KMS-11 (cell line): ENCODE data around the gene NDUFS2.
A peak's percentile ranks its signal among the peaks of the same experiment; 100 is the strongest.

Experiments
- H2AFZ ChIP-seq: fragments of 200-600 bp; sonication (generic); 2 replicates; pipeline ENCODE4 v1.6.1; 2016; ENCODE audit warnings: antibody characterized with exemption, mixed run types, low read depth
- H3K27ac ChIP-seq: fragments of 200-600 bp; sonication (generic); 2 replicates; pipeline ENCODE4 v1.6.1; 2016; ENCODE audit warnings: mild to moderate bottlenecking, mixed run types
- H3K27me3 ChIP-seq: fragments of 200-600 bp; sonication (generic); 2 replicates; pipeline ENCODE4 v1.6.1; 2017; ENCODE audit warnings: mild to moderate bottlenecking, low read depth, mixed run types, moderate library complexity; ENCODE audit not compliant: insufficient read depth
- H3K36me3 ChIP-seq: fragments of 200-600 bp; sonication (generic); 2 replicates; pipeline ENCODE4 v1.6.1; 2017; ENCODE audit warnings: mild to moderate bottlenecking, mixed run types; ENCODE audit not compliant: insufficient read depth
- H3K4me1 ChIP-seq: fragments of 200-600 bp; sonication (generic); 2 replicates; pipeline ENCODE4 v1.6.1; 2016; ENCODE audit warnings: mild to moderate bottlenecking, low read depth, mixed run types; ENCODE audit not compliant: poor library complexity, severe bottlenecking
- H3K4me2 ChIP-seq: fragments of 200-600 bp; sonication (generic); 2 replicates; pipeline ENCODE4 v1.7.0; 2016; ENCODE audit warnings: mild to moderate bottlenecking, mixed run types
- H3K4me3 ChIP-seq: fragments of 200-600 bp; sonication (generic); IDR thresholded peaks from 2 replicates; pipeline ENCODE4 v1.6.1; 2017; ENCODE audit warnings: low read depth, low read length, mixed read lengths; ENCODE audit not compliant: insufficient read depth
- H3K79me2 ChIP-seq: fragments of 200-600 bp; sonication (generic); 2 replicates; pipeline ENCODE4 v1.6.1; 2016; ENCODE audit warnings: low read depth, mixed run types; ENCODE audit not compliant: insufficient read depth
- H3K9ac ChIP-seq: fragments of 200-600 bp; sonication (generic); 2 replicates; pipeline ENCODE4 v1.6.1; 2016; ENCODE audit warnings: mild to moderate bottlenecking, mixed run types
- H4K20me1 ChIP-seq: fragments of 200-600 bp; sonication (generic); 2 replicates; pipeline ENCODE4 v1.6.1; 2016; ENCODE audit warnings: mild to moderate bottlenecking, mixed run types; ENCODE audit not compliant: insufficient read depth
- CTCF ChIP-seq: fragments of 200-600 bp; sonication (generic); conservative IDR thresholded peaks from 2 replicates; pipeline ENCODE4 v1.6.1; 2017; ENCODE audit warnings: low read depth, mild to moderate bottlenecking, antibody characterized with exemption, low read length, moderate library complexity, mixed read lengths

NDUFS2 gene

GRCh38 chr1:161225178-161225533 is 23.0 kb downstream of the NDUFS2 start:
- H3K36me3 ChIP-seq = peaks cover 3% of the 10 kb centered on the region; the same call in 1 of the 2 replicates
- peak overlapping the region; percentile 57 for H3K4me2 ChIP-seq
- H3K27me3 ChIP-seq = no peaks in the 10 kb centered on the region
- no peak overlapping the region for H3K9ac ChIP-seq
- peak overlapping the region; percentile 70 for H2AFZ ChIP-seq
- H3K4me1 ChIP-seq = peaks cover 23% of the 10 kb centered on the region
- H3K4me3 ChIP-seq = no peak overlapping the region
- TF ChIP-seq CTCF = no peak
- H3K79me2 ChIP-seq = peaks cover 10% of the 10 kb centered on the region
- H4K20me1 ChIP-seq = no peaks in the 10 kb centered on the region
- H3K27ac ChIP-seq = peak overlapping the region; percentile 16

- peak within 1 kb of the TSS; percentile 62 for H3K27ac ChIP-seq
- H3K36me3 ChIP-seq = peaks cover 3% of the 10 kb centered on the region; the same call in 1 of the 2 replicates
- peak within 1 kb of the TSS; percentile 70 for H2AFZ ChIP-seq
- no peaks in the 10 kb centered on the region for H3K27me3 ChIP-seq
- peak within 1 kb of the TSS; percentile 79 for H3K9ac ChIP-seq
- no peaks in the 10 kb centered on the region for H4K20me1 ChIP-seq
- peak within 1 kb of the TSS; percentile 72 for H3K4me2 ChIP-seq
- H3K4me1 ChIP-seq = peaks cover 23% of the 10 kb centered on the region
- H3K79me2 ChIP-seq = peaks cover 10% of the 10 kb centered on the region
- peak within 1 kb of the TSS; percentile 100 for H3K4me3 ChIP-seq
- TF ChIP-seq CTCF = peak; percentile 95
Measured at GRCh38 chr1:161225534-161226319, 23.6 kb downstream of the NDUFS2 start, which contains the start of gene TOMM40L. TOMM40L (plus strand) TSS chr1:161226060; CDS start chr1:161226490, 430 bp downstream.

- Histone ChIP-seq H3K9ac (peak overlapping the region; percentile 79), H3K27ac (peak overlapping the region; percentile 62), H3K36me3 (peaks cover 3% of the 10 kb centered on the region; the same call in 1 of the 2 replicates), H2AFZ (peak overlapping the region; percentile 69), H3K4me2 (peak overlapping the region; percentile 72), H3K4me3 (peak overlapping the region; percentile 100), H4K20me1 (no peaks in the 10 kb centered on the region), H3K79me2 (peaks cover 10% of the 10 kb centered on the region), H3K27me3 (no peaks in the 10 kb centered on the region), H3K4me1 (peaks cover 23% of the 10 kb centered on the region)
- no peak for TF ChIP-seq CTCF
Measured at GRCh38 chr1:161226320-161226711, 24.1 kb downstream of the NDUFS2 start.

GRCh38 chr1:161226759-161227158 is 24.6 kb downstream of the NDUFS2 start:
- TF ChIP-seq CTCF = no peak
- Histone ChIP-seq H3K79me2 (peaks cover 10% of the 10 kb centered on the region), H3K27me3 (no peaks in the 10 kb centered on the region), H4K20me1 (no peaks in the 10 kb centered on the region), H3K27ac (peak overlapping the region; percentile 62), H3K4me2 (peak overlapping the region; percentile 72), H3K4me1 (peaks cover 23% of the 10 kb centered on the region), H3K9ac (peak overlapping the region; percentile 79), H3K4me3 (peak overlapping the region; percentile 100), H2AFZ (peak overlapping the region; percentile 69), H3K36me3 (peaks cover 3% of the 10 kb centered on the region; the same call in 1 of the 2 replicates)
